Astrocyte of the spinal cord (primary cell): ENCODE results near the gene DLX6.

ENCODE experiments used
- DNase-seq: peaks from one replicate; pipeline ENCODE4 v3.0.0; 2011; ENCODE audit warnings: low read depth, low spot score
- H3K4me3 ChIP-seq: 2 replicates; pipeline ENCODE4 v1.5.1; 2011; ENCODE audit warnings: low read depth, mild to moderate bottlenecking, low read length, moderate library complexity
- CTCF ChIP-seq: IDR thresholded peaks from 2 replicates; pipeline ENCODE4 v1.5.1; 2012; ENCODE audit warnings: low read depth, mild to moderate bottlenecking, low read length, inconsistent platforms
- in situ Hi-C: cut with HindIII; loops from 2 replicates; pipeline ENCODE4 v1.10.0; 2017; ENCODE audit warnings: low sequenced_read_pairs

The DLX6 gene

GRCh38 chr7:96995406-96996110 is 9.8 kb upstream of the DLX6 start:
- TF ChIP-seq CTCF = no peak
- in situ Hi-C loops = no loop called here

DNA sequence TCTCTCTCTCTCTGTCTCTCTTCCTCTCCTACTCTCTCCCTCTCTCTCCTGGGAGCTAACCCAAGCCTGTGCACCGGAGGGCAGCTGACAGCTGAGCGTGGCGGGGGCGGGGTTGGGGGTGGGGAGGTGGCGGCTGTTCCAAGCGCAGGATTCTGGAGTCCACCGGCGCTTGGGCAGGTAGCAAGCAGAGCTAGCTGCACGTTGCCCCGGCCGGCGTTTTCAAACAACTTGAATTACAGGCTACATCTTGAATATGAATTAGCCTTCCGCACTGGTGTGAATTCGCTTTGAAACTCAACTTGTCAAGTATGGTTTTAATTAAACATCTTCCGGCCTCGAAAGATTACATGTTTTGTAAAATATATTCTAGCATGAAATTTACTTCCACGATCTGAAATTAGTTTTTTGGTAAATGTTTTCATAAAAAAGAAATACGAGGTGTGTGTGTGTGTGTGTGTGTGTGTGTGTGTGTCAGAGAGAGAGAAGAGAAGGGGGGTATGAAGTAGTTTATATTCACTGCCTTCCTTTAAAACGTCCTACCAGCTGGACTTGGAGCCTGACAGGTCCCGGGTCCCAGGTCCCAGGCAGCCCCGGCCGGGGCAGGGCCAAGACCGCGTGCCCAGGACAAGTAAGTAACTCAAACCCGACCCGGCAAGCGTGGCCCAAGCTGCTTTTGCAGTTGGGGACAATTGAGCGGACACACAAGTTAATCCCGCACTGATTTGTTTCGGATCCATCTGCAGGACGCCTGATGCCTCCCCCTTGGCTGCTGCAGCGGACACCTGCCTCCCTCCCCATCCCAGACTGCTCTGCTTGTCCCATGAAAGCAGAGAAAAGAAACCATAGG is 9.0 kb upstream of the DLX6 start:
- no peak overlapping the region for H3K4me3 ChIP-seq
- no peak for DNase-seq
- TF ChIP-seq CTCF = no peak
- in situ Hi-C loops = no loop called here

More at GRCh38 chr7:96995406-96996110, 9.8 kb upstream of the DLX6 start:
- no peak overlapping the region for H3K4me3 ChIP-seq
- DNase-seq = no peak

GRCh38 chr7:96996958-96997511 is 8.3 kb upstream of the DLX6 start:
- in situ Hi-C loops = no loop called here
- no peak for DNase-seq
- TF ChIP-seq CTCF = no peak
- H3K4me3 ChIP-seq = no peak overlapping the region

GRCh38 chr7:96997512-96998032 is 7.8 kb upstream of the DLX6 start:
- in situ Hi-C loops = no loop called here
- no peak for DNase-seq
- TF ChIP-seq CTCF = no peak
- H3K4me3 ChIP-seq = no peak overlapping the region

- DNase-seq = no peak
- in situ Hi-C loops = no loop called here
- TF ChIP-seq CTCF = no peak
- no peak overlapping the region for H3K4me3 ChIP-seq
These were observed 7.0 kb upstream of the DLX6 start for GRCh38 chr7:96998333-96998732.

DNA sequence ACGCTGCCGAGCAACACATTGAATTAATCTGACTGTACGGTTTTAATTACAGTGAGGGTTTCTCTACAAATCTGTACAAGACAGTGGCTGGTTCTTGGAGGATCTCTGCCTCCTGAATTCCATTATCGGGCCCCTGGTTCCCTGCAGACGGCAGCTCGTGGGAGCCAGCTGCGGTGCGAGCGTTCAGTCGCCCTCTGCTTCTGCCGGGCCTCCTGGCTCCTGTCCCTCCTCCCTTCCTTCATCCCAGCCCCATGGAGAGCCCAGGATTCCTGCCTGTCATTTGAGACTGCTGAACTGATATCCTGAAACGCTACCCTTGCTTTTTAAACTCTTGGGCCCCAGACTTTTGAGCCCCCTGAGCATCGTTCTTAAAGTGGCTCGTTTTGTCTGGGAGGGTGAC is 6.6 kb upstream of the DLX6 start:
- in situ Hi-C loops = no loop called here
- no peak for TF ChIP-seq CTCF
- DNase-seq = no peak
- no peak overlapping the region for H3K4me3 ChIP-seq
